DND-41 (cell line): ENCODE results near the gene PAPSS2.

Experiments used
- CTCF ChIP-seq: IDR thresholded peaks from 2 replicates; pipeline ENCODE4 v1.5.1; 2012; ENCODE audit warnings: borderline replicate concordance, low read length, moderate library complexity, mild to moderate bottlenecking; ENCODE audit not compliant: poor library complexity, severe bottlenecking; ENCODE audit errors: extremely low read depth
- EZH2 ChIP-seq: IDR thresholded peaks from 3 replicates; pipeline ENCODE4 v1.6.1; 2012; ENCODE audit warnings: borderline replicate concordance, low read depth, mild to moderate bottlenecking, moderate library complexity, low read length, inconsistent platforms; ENCODE audit not compliant: severe bottlenecking

GRCh38 chr10:87650838-87651589, 8.7 kb upstream of the PAPSS2 start:
- no peak for TF ChIP-seq EZH2
- no peak for TF ChIP-seq CTCF
